Endodermal cell (in vitro differentiated cells): ENCODE data around the gene WDR27. TPM values are rescaled to one million over a fixed set of nuclear protein-coding genes. Genes with fewer than 3 reads are reported as not detected.
A peak's percentile ranks its signal among the peaks of the same experiment; 100 is the strongest.

Source experiments
- DNase-seq: peaks from one replicate; pipeline ENCODE4 v3.0.0-alpha.2; 2017
- H3K27ac ChIP-seq: 2 replicates; pipeline ENCODE4 v1.5.1; 2013; ENCODE audit warnings: mild to moderate bottlenecking, low read depth, low read length, moderate library complexity
- H3K27me3 ChIP-seq: 2 replicates; pipeline ENCODE4 v1.6.1; 2013; ENCODE audit warnings: mild to moderate bottlenecking, low read length, moderate library complexity; ENCODE audit not compliant: insufficient read depth, control insufficient read depth, poor library complexity, severe bottlenecking
- H3K36me3 ChIP-seq: 2 replicates; pipeline ENCODE4 v1.7.0; 2013; ENCODE audit warnings: mild to moderate bottlenecking, low read length, moderate library complexity; ENCODE audit not compliant: control insufficient read depth, insufficient read depth
- H3K4me1 ChIP-seq: one replicate; pipeline ENCODE4 v1.7.0; 2013; ENCODE audit warnings: low read length; ENCODE audit not compliant: control insufficient read depth, insufficient read depth
- H3K4me3 ChIP-seq: 2 replicates; pipeline ENCODE4 v1.5.1; 2013; ENCODE audit warnings: mild to moderate bottlenecking, low read length, moderate library complexity
- H3K9ac ChIP-seq: 2 replicates; pipeline ENCODE4 v1.6.1; 2013; ENCODE audit warnings: mild to moderate bottlenecking, low read length, moderate library complexity; ENCODE audit not compliant: poor library complexity, severe bottlenecking; ENCODE audit errors: extremely low read depth
- H3K9me3 ChIP-seq: 2 replicates; pipeline ENCODE4 v1.6.1; 2013; ENCODE audit warnings: mild to moderate bottlenecking, low read length, moderate library complexity; ENCODE audit not compliant: control insufficient read depth
- H3K27ac Mint-ChIP-seq: 2 replicates; pipeline ENCODE4 v1.8.0; 2020; ENCODE audit warnings: mixed read lengths
- H3K27me3 Mint-ChIP-seq: 2 replicates; pipeline ENCODE4 v1.8.0; 2021; ENCODE audit warnings: mild to moderate bottlenecking, mixed read lengths; ENCODE audit not compliant: insufficient read depth
- H3K36me3 Mint-ChIP-seq: 2 replicates; pipeline ENCODE4 v1.8.0; 2020; ENCODE audit warnings: low read depth, mixed read lengths
- H3K4me1 Mint-ChIP-seq: 2 replicates; pipeline ENCODE4 v1.8.0; 2020; ENCODE audit warnings: mixed read lengths
- H3K4me3 Mint-ChIP-seq: 2 replicates; pipeline ENCODE4 v1.8.0; 2020; ENCODE audit warnings: mild to moderate bottlenecking, moderate library complexity, mixed read lengths
- H3K9me3 Mint-ChIP-seq: 2 replicates; pipeline ENCODE4 v1.8.0; 2020; ENCODE audit warnings: mild to moderate bottlenecking, mixed read lengths
- CTCF ChIP-seq: fragments of 200-600 bp; sonication (generic); conservative IDR thresholded peaks from 2 replicates; pipeline ENCODE4 v1.5.0; 2021; ENCODE audit warnings: antibody characterized with exemption, mild to moderate bottlenecking
- WGBS, 2 experiments: methylation state at CpG; one replicate each; pipeline versions ENCODE4 v1.1.5 to v1.1.7; 2013; ENCODE audit warnings: missing lambda C conversion rate in 2 of 2, mixed read lengths in 1 of 2; ENCODE audit not compliant: insufficient coverage in 1 of 2, insufficient read length in 1 of 2; 5-methylcytosine and 5-hydroxymethylcytosine counted together
- total RNA-seq, 2 donors: library from RNA; stranded (reverse); fragmentation: NEBNext Ultra II Directional in 1 of 2; extraction: Animal tissue kit (Norgen Biotek cat#: 25700) in 1 of 2; gene quantifications; 2 replicates in 1 of 2; 3 replicates in 1 of 2; pipeline ENCODE4 v1.2.1, GENCODE V29; 2021

The WDR27 gene
- total RNA-seq, 2 donors from 2014 or later = 94.4 to 110 TPM

GRCh38 chr6:169651498-169651897 is 50.3 kb downstream of the WDR27 start:
- no peak for DNase-seq
- H3K27me3 ChIP-seq = no peaks in the 10 kb centered on the region
- H3K4me1 ChIP-seq = no peaks in the 10 kb centered on the region
- H3K27ac ChIP-seq = no peak overlapping the region
- Mint-ChIP-seq H3K9me3 (peaks cover 18% of the 10 kb centered on the region), H3K4me3 (no peak overlapping the region), H3K27me3 (no peaks in the 10 kb centered on the region), H3K4me1 (peaks cover 3% of the 10 kb centered on the region), H3K36me3 (peaks cover 48% of the 10 kb centered on the region), H3K27ac (peak overlapping the region; percentile 14)
- H3K9me3 ChIP-seq = peaks cover 18% of the 10 kb centered on the region
- no peak overlapping the region for H3K4me3 ChIP-seq
- no peak for TF ChIP-seq CTCF
- H3K36me3 ChIP-seq = peaks cover 61% of the 10 kb centered on the region
- no peak overlapping the region for H3K9ac ChIP-seq
- 94 to 97% methylated on average over 7 to 12 of the region's 12 CpGs for WGBS, 2 experiments

GRCh38 chr6:169650959-169651292 is 50.9 kb downstream of the WDR27 start:
- TF ChIP-seq CTCF = no peak
- 95 to 100% methylated on average over 4 of the region's 6 CpGs for WGBS, 2 experiments

GRCh38 chr6:169650241-169650958 is 51.4 kb downstream of the WDR27 start:
- no peak overlapping the region for H3K4me3 ChIP-seq
- H3K9ac ChIP-seq = no peak overlapping the region
- no peak overlapping the region for H3K4me3 Mint-ChIP-seq
- peaks cover 9% of the 10 kb centered on the region for H3K9me3 ChIP-seq
- peaks cover 41% of the 10 kb centered on the region for H3K36me3 Mint-ChIP-seq
- no peaks in the 10 kb centered on the region for H3K4me1 ChIP-seq
- H3K27ac ChIP-seq = no peak overlapping the region
- H3K27me3 ChIP-seq = no peaks in the 10 kb centered on the region
- H3K36me3 ChIP-seq = peaks cover 50% of the 10 kb centered on the region
- 92 to 100% methylated on average over 3 of the region's 3 CpGs for WGBS, 2 experiments
- no peak for DNase-seq
- no peaks in the 10 kb centered on the region for H3K27me3 Mint-ChIP-seq
- TF ChIP-seq CTCF = no peak
- H3K9me3 Mint-ChIP-seq = peaks cover 13% of the 10 kb centered on the region
- H3K4me1 Mint-ChIP-seq = peaks cover 8% of the 10 kb centered on the region
- no peak overlapping the region for H3K27ac Mint-ChIP-seq

More at GRCh38 chr6:169650959-169651292, 50.9 kb downstream of the WDR27 start:
- Histone ChIP-seq H3K27me3 (no peaks in the 10 kb centered on the region), H3K9ac (no peak overlapping the region), H3K27ac (no peak overlapping the region), H3K9me3 (peaks cover 12% of the 10 kb centered on the region), H3K4me1 (no peaks in the 10 kb centered on the region), H3K36me3 (peaks cover 55% of the 10 kb centered on the region), H3K4me3 (no peak overlapping the region)
- H3K27me3 Mint-ChIP-seq = no peaks in the 10 kb centered on the region
- H3K36me3 Mint-ChIP-seq = peaks cover 45% of the 10 kb centered on the region
- no peak overlapping the region for H3K4me3 Mint-ChIP-seq
- peaks cover 7% of the 10 kb centered on the region for H3K4me1 Mint-ChIP-seq
- DNase-seq = no peak
- H3K27ac Mint-ChIP-seq = no peak overlapping the region
- peaks cover 15% of the 10 kb centered on the region for H3K9me3 Mint-ChIP-seq
